ENCODE results near the gene CFAP74. TPM values are rescaled to one million over a fixed set of nuclear protein-coding genes. Genes with fewer than 3 reads are reported as not detected.

CFAP74 gene
- total RNA-seq, 1 experiment from 2014 or later = not detected

DNA sequence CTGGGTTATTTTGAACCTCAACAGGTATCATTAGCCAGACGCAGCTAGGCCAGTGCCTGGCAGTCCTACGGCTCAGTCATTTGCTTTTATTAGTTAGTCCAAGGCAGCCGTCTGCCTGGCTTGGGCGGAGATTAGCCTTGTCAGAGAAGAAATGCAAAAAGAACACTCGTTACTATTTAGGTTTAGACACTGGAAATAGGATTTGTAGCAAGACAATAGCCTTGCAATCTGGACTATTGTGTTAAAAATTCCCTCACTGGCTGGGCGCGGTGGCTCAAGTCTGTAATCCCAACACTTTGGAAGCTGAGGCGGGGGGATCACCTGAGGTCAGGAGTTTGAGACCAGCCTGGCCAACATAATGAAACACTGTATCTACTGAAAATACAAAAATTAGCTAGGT is 35.7 kb upstream of the CFAP74 start:
- intact Hi-C loops (cut with micrococcal nuclease; ENCODE audit: unreplicated experiment) = no loop called here
- no peaks in the 10 kb centered on the region for H3K27me3 ChIP-seq (replicated peaks; ENCODE audit: insufficient read depth, low read depth, low read length, poor library complexity)
- DNase-seq (ENCODE audit: low spot score) = no peak
- no peak overlapping the region for H3K27ac ChIP-seq (ENCODE audit: low read depth, low read length, poor library complexity, severe bottlenecking)
- TF ChIP-seq, protein P1, sequence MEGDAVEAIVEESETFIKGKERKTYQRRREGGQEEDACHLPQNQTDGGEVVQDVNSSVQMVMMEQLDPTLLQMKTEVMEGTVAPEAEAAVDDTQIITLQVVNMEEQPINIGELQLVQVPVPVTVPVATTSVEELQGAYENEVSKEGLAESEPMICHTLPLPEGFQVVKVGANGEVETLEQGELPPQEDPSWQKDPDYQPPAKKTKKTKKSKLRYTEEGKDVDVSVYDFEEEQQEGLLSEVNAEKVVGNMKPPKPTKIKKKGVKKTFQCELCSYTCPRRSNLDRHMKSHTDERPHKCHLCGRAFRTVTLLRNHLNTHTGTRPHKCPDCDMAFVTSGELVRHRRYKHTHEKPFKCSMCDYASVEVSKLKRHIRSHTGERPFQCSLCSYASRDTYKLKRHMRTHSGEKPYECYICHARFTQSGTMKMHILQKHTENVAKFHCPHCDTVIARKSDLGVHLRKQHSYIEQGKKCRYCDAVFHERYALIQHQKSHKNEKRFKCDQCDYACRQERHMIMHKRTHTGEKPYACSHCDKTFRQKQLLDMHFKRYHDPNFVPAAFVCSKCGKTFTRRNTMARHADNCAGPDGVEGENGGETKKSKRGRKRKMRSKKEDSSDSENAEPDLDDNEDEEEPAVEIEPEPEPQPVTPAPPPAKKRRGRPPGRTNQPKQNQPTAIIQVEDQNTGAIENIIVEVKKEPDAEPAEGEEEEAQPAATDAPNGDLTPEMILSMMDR (conservative IDR thresholded peaks at IDR 0.05; ENCODE audit: low read depth, low read length) = no peak
- no peak for TF ChIP-seq EZH2 (IDR thresholded peaks at IDR 0.05; ENCODE audit: borderline replicate concordance, low read depth, low read length, poor library complexity, severe bottlenecking)
- CTCF ChIA-PET = no interaction called here
- POLR2A ChIA-PET (ENCODE audit: low non-redundant PET) = no interaction called here
- no TSS peak for BruUV-seq (replicated peaks)
- no peaks in the 10 kb centered on the region for H3K4me1 ChIP-seq (ENCODE audit: insufficient read depth, low read length, poor library complexity, severe bottlenecking)
- no peak overlapping the region for H3K4me3 ChIP-seq (ENCODE audit: low read depth, low read length, poor library complexity, severe bottlenecking)
- H3K36me3 ChIP-seq (ENCODE audit: insufficient read depth, low read length, poor library complexity, severe bottlenecking) = no peaks in the 10 kb centered on the region
- H3K9me3 ChIP-seq (ENCODE audit: low read depth, low read length, poor library complexity, severe bottlenecking) = no peaks in the 10 kb centered on the region

DNA sequence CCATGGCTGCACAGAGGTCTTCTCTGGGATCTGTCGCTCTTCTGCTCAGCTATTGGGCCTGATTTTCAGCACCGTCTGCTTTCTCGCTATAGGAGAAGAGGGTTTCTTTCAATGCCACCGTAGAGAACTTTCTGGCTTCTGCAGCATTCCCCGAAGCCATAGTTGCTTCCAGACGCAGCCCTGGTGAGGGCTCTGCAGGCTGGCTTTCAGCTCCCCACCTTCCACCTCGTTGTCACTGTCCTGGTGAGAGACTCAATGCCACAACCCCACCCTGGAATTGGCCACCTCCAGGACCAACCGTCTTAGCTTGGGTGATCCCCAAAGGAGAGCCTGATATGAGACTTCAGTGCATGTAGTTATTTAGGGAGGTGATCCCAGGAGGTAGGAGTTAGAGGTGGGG is 34.6 kb upstream of the CFAP74 start:
- CTCF ChIA-PET = no interaction called here
- POLR2A ChIA-PET (ENCODE audit: low non-redundant PET) = no interaction called here
- no peaks in the 10 kb centered on the region for H3K9me3 ChIP-seq (ENCODE audit: low read depth, low read length, poor library complexity, severe bottlenecking)
- BruUV-seq (replicated peaks) = no TSS peak
- H3K27ac ChIP-seq (ENCODE audit: low read depth, low read length, poor library complexity, severe bottlenecking) = no peak overlapping the region
- no peak for DNase-seq (ENCODE audit: low spot score)
- no peaks in the 10 kb centered on the region for H3K27me3 ChIP-seq (replicated peaks; ENCODE audit: insufficient read depth, low read depth, low read length, poor library complexity)
- no peaks in the 10 kb centered on the region for H3K4me1 ChIP-seq (ENCODE audit: insufficient read depth, low read length, poor library complexity, severe bottlenecking)
- H3K36me3 ChIP-seq (ENCODE audit: insufficient read depth, low read length, poor library complexity, severe bottlenecking) = no peaks in the 10 kb centered on the region
- TF ChIP-seq EZH2 (IDR thresholded peaks at IDR 0.05; ENCODE audit: borderline replicate concordance, low read depth, low read length, poor library complexity, severe bottlenecking) = no peak
- TF ChIP-seq, protein P1 (conservative IDR thresholded peaks at IDR 0.05; ENCODE audit: low read depth, low read length) = no peak
- H3K4me3 ChIP-seq (ENCODE audit: low read depth, low read length, poor library complexity, severe bottlenecking) = no peak overlapping the region
- intact Hi-C loops (cut with micrococcal nuclease; ENCODE audit: unreplicated experiment) = no loop called here

DNA sequence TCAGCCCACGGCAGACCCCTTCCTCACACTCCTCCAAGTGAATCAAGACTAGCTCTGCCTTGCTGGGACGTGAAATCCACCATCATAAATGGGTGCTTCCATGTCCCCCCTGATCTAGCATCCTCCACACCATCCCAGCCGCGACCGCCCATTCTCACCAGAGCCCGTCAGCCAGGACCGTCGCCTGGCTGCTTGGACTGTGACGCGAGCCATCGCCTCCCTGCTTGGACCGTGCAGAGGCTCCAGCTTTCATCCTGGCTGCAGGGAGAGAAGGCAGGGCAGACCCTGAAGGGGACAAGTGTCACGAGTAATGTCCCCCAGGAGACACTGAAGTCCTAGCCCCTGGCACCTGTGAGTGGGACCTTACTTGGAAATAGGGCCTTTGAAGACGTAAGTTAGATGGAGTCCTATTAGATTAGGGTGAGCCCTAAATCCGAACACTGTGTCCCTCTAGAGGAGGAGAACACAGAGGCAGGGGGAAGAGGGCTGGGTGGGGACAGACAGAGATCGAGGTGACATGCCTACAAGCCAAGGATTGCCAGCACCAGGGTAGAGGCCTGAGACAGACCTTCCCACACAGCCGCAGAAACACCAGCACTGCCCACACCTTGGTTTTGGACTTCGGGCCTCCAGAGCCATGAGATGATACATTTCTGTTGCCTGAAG is 33.9 kb upstream of the CFAP74 start:
- Histone ChIP-seq H3K27ac (ENCODE audit: low read depth, low read length, poor library complexity, severe bottlenecking) (no peak overlapping the region), H3K9me3 (ENCODE audit: low read depth, low read length, poor library complexity, severe bottlenecking) (no peaks in the 10 kb centered on the region), H3K4me1 (ENCODE audit: insufficient read depth, low read length, poor library complexity, severe bottlenecking) (no peaks in the 10 kb centered on the region), H3K36me3 (ENCODE audit: insufficient read depth, low read length, poor library complexity, severe bottlenecking) (no peaks in the 10 kb centered on the region), H3K4me3 (ENCODE audit: low read depth, low read length, poor library complexity, severe bottlenecking) (no peak overlapping the region), H3K27me3 (replicated peaks; ENCODE audit: insufficient read depth, low read depth, low read length, poor library complexity) (no peaks in the 10 kb centered on the region)
- TF ChIP-seq EZH2 (IDR thresholded peaks at IDR 0.05; ENCODE audit: borderline replicate concordance, low read depth, low read length, poor library complexity, severe bottlenecking) = no peak
- TF ChIP-seq, protein P1 (conservative IDR thresholded peaks at IDR 0.05; ENCODE audit: low read depth, low read length) = no peak
- DNase-seq (ENCODE audit: low spot score) = no peak
- CTCF ChIA-PET = no interaction called here
- no TSS peak for BruUV-seq (replicated peaks)
- intact Hi-C loops (cut with micrococcal nuclease; ENCODE audit: unreplicated experiment) = no loop called here
- POLR2A ChIA-PET (ENCODE audit: low non-redundant PET) = no interaction called here
